Uterus (tissue), 4 donors: ENCODE results near the gene ARHGAP19. TPM values are rescaled to one million over a fixed set of nuclear protein-coding genes. Genes with fewer than 3 reads are reported as not detected.

ENCODE experiments used
- DNase-seq, 2 donors: peaks; one replicate each; pipeline ENCODE4 v3.0.0-alpha.2; 2019 to 2020
- H3K27ac ChIP-seq, 2 donors: fragments of 200-600 bp; sonication (generic); 1 replicate in 1 of 2; 2 replicates in 1 of 2; pipeline ENCODE4 v1.5.1; 2016 to 2018
- H3K27me3 ChIP-seq, 2 donors: fragments of 200-600 bp; sonication (generic); one replicate each; pipeline ENCODE4 v1.5.1; 2018 to 2019; ENCODE audit warnings: control low read depth in 1 of 2
- H3K36me3 ChIP-seq, 2 donors: fragments of 200-600 bp; sonication (generic); one replicate each; pipeline ENCODE4 v1.5.1; 2019; ENCODE audit warnings: control low read depth in 1 of 2
- H3K4me1 ChIP-seq, 2 donors: fragments of 200-600 bp; sonication (generic); one replicate each; pipeline ENCODE4 v1.5.1; 2018 to 2019; ENCODE audit warnings: control low read depth in 1 of 2
- H3K4me3 ChIP-seq, 2 donors: fragments of 200-600 bp; sonication (generic); 1 replicate in 1 of 2; 2 replicates in 1 of 2; pipeline ENCODE4 v1.5.1; 2018 to 2019; ENCODE audit warnings: mild to moderate bottlenecking in 1 of 2
- H3K9me3 ChIP-seq, 2 donors: fragments of 200-600 bp; sonication (generic); one replicate each; pipeline ENCODE4 v1.5.1; 2019; ENCODE audit warnings: control low read depth in 1 of 2
- POLR2A ChIP-seq, 2 donors: fragments of 450-650 bp; IDR thresholded peaks; one replicate each; pipeline ENCODE4 v1.6.1; 2016; ENCODE audit warnings: antibody characterized with exemption in 2 of 2, mild to moderate bottlenecking in 1 of 2, moderate library complexity in 1 of 2
- intact Hi-C: fragments of 100-400 bp; cut with DNase I; formaldehyde crosslinking; loops from one replicate; pipeline ENCODE4 v1.15.1; 2023; ENCODE audit warnings: low total_unique reads
- small RNA-seq: library from RNA; depleted of rRNA; stranded (forward); fragments of <200 nt; gene quantifications from one replicate; pipeline ENCODE3, GENCODE V24; 2016
- total RNA-seq, 4 donors: library from RNA; depleted of rRNA in 3 of 4; stranded (reverse); fragments of >200 nt in 3 of 4; gene quantifications; one replicate each; pipeline versions ENCODE4 v1.1.0 to v1.2.4, GENCODE V29; 2014 to 2023
- TF ChIP-seq, protein P1 (sequence below), 4 experiments: fragments of 200-600 bp in 2 of 4; fragments of 450-650 bp in 2 of 4; sonication (generic) in 2 of 4; IDR thresholded peaks; one replicate each; pipeline ENCODE4 v1.5.1; 2016 to 2019; ENCODE audit warnings: antibody characterized with exemption in 4 of 4, mild to moderate bottlenecking in 2 of 4, moderate library complexity in 1 of 4
- donor health status: DM: yes; HTN: yes; CAD: no.

The ARHGAP19 gene
- total RNA-seq, 4 donors from 2014 or later = 5.3 to 25.8 (median 14.0) TPM

DNA sequence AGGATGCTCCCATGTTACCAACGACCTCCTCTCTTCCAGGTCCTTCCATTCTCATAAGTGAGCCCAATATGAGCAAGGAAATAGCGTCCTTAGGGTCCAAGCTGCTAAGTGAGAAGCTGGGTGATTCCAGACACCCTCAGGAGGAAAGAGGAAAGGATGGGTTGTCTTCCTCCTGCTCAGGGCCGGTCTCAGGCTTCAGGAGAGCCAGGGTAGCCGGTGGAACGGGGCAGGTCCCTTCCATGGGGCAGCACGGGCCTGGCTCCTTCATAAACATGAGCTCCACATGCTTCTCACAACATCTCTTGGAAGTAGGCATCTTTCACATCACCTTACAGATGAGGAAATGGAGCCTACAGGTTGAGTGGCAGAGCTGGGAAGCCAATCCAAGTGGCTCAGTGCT is 119.4 kb downstream of the ARHGAP19 start:
- TF ChIP-seq POLR2A (IDR thresholded peaks at IDR 0.05) = no peak
- TF ChIP-seq, protein P1, sequence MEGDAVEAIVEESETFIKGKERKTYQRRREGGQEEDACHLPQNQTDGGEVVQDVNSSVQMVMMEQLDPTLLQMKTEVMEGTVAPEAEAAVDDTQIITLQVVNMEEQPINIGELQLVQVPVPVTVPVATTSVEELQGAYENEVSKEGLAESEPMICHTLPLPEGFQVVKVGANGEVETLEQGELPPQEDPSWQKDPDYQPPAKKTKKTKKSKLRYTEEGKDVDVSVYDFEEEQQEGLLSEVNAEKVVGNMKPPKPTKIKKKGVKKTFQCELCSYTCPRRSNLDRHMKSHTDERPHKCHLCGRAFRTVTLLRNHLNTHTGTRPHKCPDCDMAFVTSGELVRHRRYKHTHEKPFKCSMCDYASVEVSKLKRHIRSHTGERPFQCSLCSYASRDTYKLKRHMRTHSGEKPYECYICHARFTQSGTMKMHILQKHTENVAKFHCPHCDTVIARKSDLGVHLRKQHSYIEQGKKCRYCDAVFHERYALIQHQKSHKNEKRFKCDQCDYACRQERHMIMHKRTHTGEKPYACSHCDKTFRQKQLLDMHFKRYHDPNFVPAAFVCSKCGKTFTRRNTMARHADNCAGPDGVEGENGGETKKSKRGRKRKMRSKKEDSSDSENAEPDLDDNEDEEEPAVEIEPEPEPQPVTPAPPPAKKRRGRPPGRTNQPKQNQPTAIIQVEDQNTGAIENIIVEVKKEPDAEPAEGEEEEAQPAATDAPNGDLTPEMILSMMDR (IDR thresholded peaks at IDR 0.05) = no peak
- no peaks in the 10 kb centered on the region for H3K27me3 ChIP-seq

More for the DNA sequence above, 119.4 kb downstream of the ARHGAP19 start:
- intact Hi-C loops = no loop called here
- Histone ChIP-seq H3K4me1 (no peaks in the 10 kb centered on the region), H3K4me3 (no peak overlapping the region), H3K9me3 (no peaks in the 10 kb centered on the region), H3K36me3 (no peaks in the 10 kb centered on the region), H3K27ac (no peak overlapping the region)
- DNase-seq = no peak

Small RNA genes lying within 50 kb of the gene (small RNA-seq; reads per million reads assigned to genes)
- not detected for gene RF00017

Other genes with a start within 250 kb of the ARHGAP19 start
- under 1 TPM in 2 of 4 donors, not detected in 2; 0.35 to 0.49 TPM for gene SLIT1, start 106.7 kb downstream of the ARHGAP19 start, total RNA-seq
- gene FRAT1, start 26.6 kb upstream of the ARHGAP19 start, total RNA-seq = 1 to 10 TPM; 1.8 to 6.9 (median 3.2) TPM
- 10 to 100 TPM in 1 of 4 donors, 1 to 10 TPM in 3; 2.4 to 14.9 (median 4.8) TPM for gene FRAT2, start 42.1 kb upstream of the ARHGAP19 start, total RNA-seq
- gene RRP12, start 108.7 kb upstream of the ARHGAP19 start, total RNA-seq = 10 to 100 TPM; 14.8 to 27.6 (median 25.0) TPM
- gene PGAM1, start 133.6 kb upstream of the ARHGAP19 start, total RNA-seq = 100 to 1,000 TPM; 106 to 142 (median 127) TPM
- gene EXOSC1, start 153.4 kb upstream of the ARHGAP19 start, total RNA-seq = 100 to 1,000 TPM in 1 of 4 donors, 10 to 100 TPM in 3; 26.7 to 349 (median 48.3) TPM
- 10 to 100 TPM in 2 of 4 donors, 1 to 10 TPM in 2; 1.8 to 31.8 (median 19.0) TPM for gene ZDHHC16, start 153.5 kb upstream of the ARHGAP19 start, total RNA-seq
- gene MMS19, start 205.8 kb upstream of the ARHGAP19 start, total RNA-seq = 10 to 100 TPM; 44.6 to 87.7 (median 73.7) TPM
- 10 to 100 TPM in 1 of 4 donors, 1 to 10 TPM in 2, under 1 TPM in 1; 0.29 to 25.9 (median 6.7) TPM for gene UBTD1, start 206.3 kb upstream of the ARHGAP19 start, total RNA-seq